Transverse colon (tissue), 4 donors: Measurements from ENCODE around the gene SENP5. TPM values are rescaled to one million over a fixed set of nuclear protein-coding genes. Genes with fewer than 3 reads are reported as not detected.

Experiments used
- DNase-seq: peaks from one replicate; pipeline ENCODE4 v3.0.0-alpha.2; 2019
- H3K27ac ChIP-seq, 4 donors: fragments of 200-600 bp; sonication (generic); 2 replicates each; pipeline ENCODE4 v1.5.1; 2016 to 2018; ENCODE audit warnings: inconsistent platforms in 4 of 4
- H3K27me3 ChIP-seq: fragments of 200-600 bp; sonication (generic); 2 replicates; pipeline ENCODE4 v1.5.1; 2017; ENCODE audit warnings: inconsistent platforms
- H3K36me3 ChIP-seq, 4 donors: fragments of 200-600 bp; sonication (generic); 2 replicates each; pipeline ENCODE4 v1.5.1; 2017 to 2019; ENCODE audit warnings: inconsistent platforms in 4 of 4
- H3K4me1 ChIP-seq, 4 donors: fragments of 200-600 bp; sonication (generic); 2 replicates each; pipeline ENCODE4 v1.5.1; 2017 to 2020; ENCODE audit warnings: inconsistent platforms in 4 of 4
- H3K4me3 ChIP-seq, 4 donors: fragments of 200-600 bp; sonication (generic); 1 replicate in 1 of 4; 2 replicates in 3 of 4; pipeline versions ENCODE4 v1.5.1 to v1.6.1; 2017 to 2019; ENCODE audit warnings: inconsistent platforms in 4 of 4
- H3K9me3 ChIP-seq, 2 donors: fragments of 200-600 bp; sonication (generic); 2 replicates each; pipeline ENCODE4 v1.5.1; 2017 to 2019; ENCODE audit warnings: inconsistent platforms in 2 of 2
- EP300 ChIP-seq: sonication (generic); formaldehyde crosslinking; IDR thresholded peaks from one replicate; pipeline ENCODE4 v1.6.1; 2017; ENCODE audit warnings: antibody characterized with exemption, low read depth
- POLR2A ChIP-seq: fragments of 450-650 bp; IDR thresholded peaks from one replicate; pipeline ENCODE4 v1.6.1; 2016; ENCODE audit warnings: antibody characterized with exemption, mild to moderate bottlenecking, moderate library complexity
- POLR2AphosphoS5 ChIP-seq, 3 donors: sonication (generic); formaldehyde crosslinking; IDR thresholded peaks; one replicate each; pipeline ENCODE4 v1.6.1; 2016; ENCODE audit warnings: antibody characterized with exemption in 3 of 3
- WGBS, 2 donors: methylation state at CpG; one replicate each; pipeline ENCODE4 v1.1.5; 2018; ENCODE audit warnings: low coverage in 1 of 2; 5-methylcytosine and 5-hydroxymethylcytosine counted together
- in situ Hi-C, 4 donors: fragments of 200-750 bp; cut with MboI; loops; one replicate each; pipeline versions ENCODE4 v1.15.0 to v1.15.1; 2017; ENCODE audit warnings: low sequenced_read_pairs in 3 of 4, low pct_ligation_motif_present in 1 of 4, low pct_unique_long_range_greater_than_20kb in 1 of 4
- intact Hi-C: fragments of 100-400 bp; cut with DNase I; formaldehyde crosslinking; loops from one replicate; pipeline ENCODE4 v1.15.1; 2023; ENCODE audit warnings: low total_unique reads
- total RNA-seq, 4 donors: library from RNA; depleted of rRNA; stranded (reverse); fragments of >200 nt; gene quantifications; one replicate each; pipeline ENCODE4 v1.1.0, GENCODE V29; 2016
- TF ChIP-seq, protein P1 (sequence below), 5 experiments: fragments of 200-600 bp in 3 of 5; fragments of 450-650 bp in 2 of 5; sonication (generic) in 3 of 5; IDR thresholded peaks; 1 replicate in 2 of 5; 2 replicates in 3 of 5; pipeline ENCODE4 v1.5.1; 2016 to 2017; ENCODE audit warnings: antibody characterized with exemption in 5 of 5, inconsistent platforms in 3 of 5, mild to moderate bottlenecking in 2 of 5, moderate library complexity in 1 of 5

The SENP5 gene
- total RNA-seq, 4 donors from 2014 or later: 33.3 to 52.1 (median 48.0) TPM

DNA sequence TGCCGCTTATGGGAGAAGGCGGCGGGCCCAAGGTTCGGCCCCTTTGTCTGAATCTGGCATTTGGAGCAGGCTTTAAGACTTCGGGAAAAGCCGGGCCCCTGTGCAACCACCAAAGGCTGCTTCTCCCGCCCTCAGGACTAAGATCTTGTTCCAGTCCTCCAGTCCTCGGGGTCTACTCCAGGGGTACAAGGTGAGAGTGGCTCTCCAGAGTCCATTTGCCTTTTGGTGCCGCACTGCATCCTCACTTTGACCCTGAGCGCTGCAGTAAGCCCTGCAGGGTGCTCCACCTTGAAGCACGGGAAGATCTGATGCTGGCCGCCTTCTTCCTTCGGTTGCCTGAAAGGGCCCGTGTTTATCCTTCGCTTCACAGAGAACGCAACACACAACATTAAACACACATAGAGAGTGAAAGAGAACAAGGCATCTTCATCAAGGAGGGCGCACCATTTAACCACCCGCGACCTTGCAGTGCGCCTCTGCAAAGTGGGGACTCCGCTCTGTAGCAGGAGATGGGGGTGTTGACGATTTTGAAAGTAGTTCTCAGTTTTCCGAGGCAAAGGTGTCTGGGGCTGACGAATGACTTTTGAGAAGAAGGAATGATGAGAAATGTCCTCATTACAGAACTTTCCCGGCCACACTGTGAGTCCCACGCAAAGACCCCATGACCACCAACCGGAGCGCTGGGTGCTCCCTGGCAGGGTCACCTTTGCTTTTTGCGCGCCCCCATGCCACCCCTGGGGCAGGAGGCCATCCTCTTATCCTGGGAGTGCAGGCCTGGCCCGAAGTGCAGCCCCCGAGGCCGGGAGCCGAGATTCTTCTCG is 99.9 kb downstream of the SENP5 start:
- 70 to 74% methylated on average over 3 to 35 of the region's 35 CpGs for WGBS, 2 donors
- peak overlapping the region; percentile 72 to 96 (median 81) for H3K4me3 ChIP-seq
- intact Hi-C loops: loop anchor here (2.0 kb wide), 1 partner anchor 123 kb away; no protein-coding TSS in a partner anchor
- DNase-seq: no peak
- no peaks in the 10 kb centered on the region for H3K9me3 ChIP-seq
- TF ChIP-seq POLR2AphosphoS5 (IDR thresholded peaks at IDR 0.05): no peak
- TF ChIP-seq POLR2A: no peak
- TF ChIP-seq EP300: no peak
- H3K27ac ChIP-seq: peak overlapping the region; percentile 84 to 93 (median 89)
- H3K4me1 ChIP-seq: peaks cover 7 to 59% (median 25%) of the 10 kb centered on the region in 4 donors
- no peaks in the 10 kb centered on the region for H3K36me3 ChIP-seq
- in situ Hi-C loops: loop anchor here in 2 of 4 donors (25.0 kb wide), 2 partner anchors 130 to 355 kb away; no protein-coding TSS in a partner anchor
- no peaks in the 10 kb centered on the region for H3K27me3 ChIP-seq

DNA sequence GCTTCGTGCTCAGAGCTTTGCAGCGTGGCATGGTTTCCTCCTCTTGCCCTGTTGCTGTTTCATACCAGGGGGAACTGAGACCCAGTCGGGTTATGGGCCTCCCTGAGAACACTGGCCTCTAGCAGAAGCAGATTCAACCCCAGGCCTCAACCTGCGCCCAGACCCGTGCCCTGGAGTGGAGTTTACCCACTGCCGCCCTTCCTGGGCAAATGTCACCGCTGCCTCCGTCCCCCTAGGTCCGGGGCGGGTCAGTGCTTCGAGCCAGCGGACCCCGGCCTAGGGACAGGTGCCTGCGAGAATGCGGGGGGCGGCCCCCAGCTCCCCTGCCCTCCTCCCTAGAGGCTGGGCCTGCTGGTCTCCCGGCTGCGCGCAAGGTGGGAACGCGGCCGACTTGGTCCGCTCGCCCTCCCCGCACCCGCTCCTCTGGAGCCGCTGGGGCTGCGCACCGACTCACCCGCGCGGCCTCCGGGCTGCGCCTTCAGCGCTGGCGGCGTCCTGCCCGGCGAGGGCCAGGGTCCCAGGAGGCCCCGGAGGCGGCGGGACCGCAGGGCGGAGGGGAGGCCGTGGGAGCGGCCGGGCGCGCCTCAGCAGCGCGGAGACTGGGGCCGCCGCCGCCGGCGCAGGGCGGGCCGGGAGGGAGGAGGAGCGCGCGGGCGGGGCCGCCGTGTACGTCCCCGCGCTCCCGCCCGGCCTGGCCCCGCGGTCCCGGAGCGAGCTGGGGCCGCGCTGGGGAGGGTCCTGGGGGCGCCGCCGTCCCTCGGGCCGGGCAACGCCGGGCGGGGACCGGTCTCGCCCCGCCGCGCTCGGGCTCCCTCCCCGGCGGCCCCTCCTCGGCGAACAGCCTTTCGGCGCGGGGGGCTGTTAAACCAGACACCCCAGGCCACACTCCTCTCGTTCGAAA is 100.8 kb downstream of the SENP5 start, which contains the start of gene PIGZ:
TSS of gene PIGZ (minus strand) at position 601 of the 901 bp plus-strand sequence. CDS start 16,802 bp downstream, outside the sequence.
- Histone ChIP-seq H3K9me3 (no peaks in the 10 kb centered on the region), H3K36me3 (no peaks in the 10 kb centered on the region), H3K4me3 (peak within 1 kb of the TSS; percentile 72 to 96 (median 81)), H3K27me3 (no peaks in the 10 kb centered on the region), H3K27ac (peak within 1 kb of the TSS; percentile 84 to 93 (median 89)), H3K4me1 (peaks cover 7 to 51% (median 21%) of the 10 kb centered on the region in 4 donors)
- in situ Hi-C loops: loop anchor here in 2 of 4 donors (25.0 kb wide), 2 partner anchors 131 to 356 kb away; no protein-coding TSS in a partner anchor
- intact Hi-C loops: loop anchor here (2.0 kb wide), 1 partner anchor 124 kb away; no protein-coding TSS in a partner anchor
- TF ChIP-seq POLR2AphosphoS5 (IDR thresholded peaks at IDR 0.05) (peak in 1 of 3 donors; percentile 28), EP300 (no peak)
- 4% methylated on average over 52 of the region's 98 CpGs; no CpG with 5 or more reads in 1 of the 2 donors for WGBS, 2 donors
- peak; percentile 64 for DNase-seq

DNA sequence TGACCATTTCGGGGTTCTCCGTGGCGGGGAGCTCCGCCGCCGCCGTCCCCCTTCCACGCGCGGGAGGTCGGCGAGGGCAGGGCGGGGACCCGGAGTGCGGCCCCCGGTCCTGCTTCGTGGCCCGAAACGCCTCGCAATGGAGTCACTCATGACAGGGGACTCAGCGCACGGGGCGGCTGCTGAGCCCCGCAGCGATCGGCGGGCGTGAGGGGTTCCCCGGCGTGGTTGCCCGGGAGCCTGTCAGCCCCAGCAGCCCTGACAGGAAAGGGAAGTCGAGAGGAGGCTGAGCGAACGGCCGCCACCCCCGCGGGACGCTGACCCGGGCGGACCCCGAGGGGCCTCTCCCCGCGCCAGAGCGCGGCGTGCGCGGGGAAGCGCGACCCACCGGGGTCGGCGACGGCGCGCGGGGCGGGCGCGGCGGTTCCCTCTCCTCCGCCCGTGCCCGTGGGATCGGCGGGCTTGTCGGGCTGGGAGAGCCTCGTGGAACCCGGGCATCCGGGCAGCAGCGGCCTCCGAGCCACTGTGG is 101.5 kb downstream of the SENP5 start:
- Histone ChIP-seq H3K9me3 (no peaks in the 10 kb centered on the region), H3K27ac (peak overlapping the region; percentile 84 to 93 (median 89)), H3K36me3 (no peaks in the 10 kb centered on the region), H3K4me1 (peaks cover 7 to 46% (median 19%) of the 10 kb centered on the region in 4 donors), H3K27me3 (no peaks in the 10 kb centered on the region), H3K4me3 (peak overlapping the region; percentile 72 to 94 (median 81))
- peak; percentile 43 for DNase-seq
- in situ Hi-C loops (loop anchor here in 2 of 4 donors (25.0 kb wide), 2 partner anchors 132 to 357 kb away; no protein-coding TSS in a partner anchor), intact Hi-C loops (loop anchor here (2.0 kb wide), 1 partner anchor 124 kb away; no protein-coding TSS in a partner anchor)
- WGBS, 2 donors: 1% methylated on average over 60 of the region's 72 CpGs; no CpG with 5 or more reads in 1 of the 2 donors
- TF ChIP-seq EP300: no peak
- TF ChIP-seq POLR2AphosphoS5 (IDR thresholded peaks at IDR 0.05): no peak
- no peak for TF ChIP-seq POLR2A
- TF ChIP-seq, protein P1, sequence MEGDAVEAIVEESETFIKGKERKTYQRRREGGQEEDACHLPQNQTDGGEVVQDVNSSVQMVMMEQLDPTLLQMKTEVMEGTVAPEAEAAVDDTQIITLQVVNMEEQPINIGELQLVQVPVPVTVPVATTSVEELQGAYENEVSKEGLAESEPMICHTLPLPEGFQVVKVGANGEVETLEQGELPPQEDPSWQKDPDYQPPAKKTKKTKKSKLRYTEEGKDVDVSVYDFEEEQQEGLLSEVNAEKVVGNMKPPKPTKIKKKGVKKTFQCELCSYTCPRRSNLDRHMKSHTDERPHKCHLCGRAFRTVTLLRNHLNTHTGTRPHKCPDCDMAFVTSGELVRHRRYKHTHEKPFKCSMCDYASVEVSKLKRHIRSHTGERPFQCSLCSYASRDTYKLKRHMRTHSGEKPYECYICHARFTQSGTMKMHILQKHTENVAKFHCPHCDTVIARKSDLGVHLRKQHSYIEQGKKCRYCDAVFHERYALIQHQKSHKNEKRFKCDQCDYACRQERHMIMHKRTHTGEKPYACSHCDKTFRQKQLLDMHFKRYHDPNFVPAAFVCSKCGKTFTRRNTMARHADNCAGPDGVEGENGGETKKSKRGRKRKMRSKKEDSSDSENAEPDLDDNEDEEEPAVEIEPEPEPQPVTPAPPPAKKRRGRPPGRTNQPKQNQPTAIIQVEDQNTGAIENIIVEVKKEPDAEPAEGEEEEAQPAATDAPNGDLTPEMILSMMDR (IDR thresholded peaks at IDR 0.05): no peak

DNA sequence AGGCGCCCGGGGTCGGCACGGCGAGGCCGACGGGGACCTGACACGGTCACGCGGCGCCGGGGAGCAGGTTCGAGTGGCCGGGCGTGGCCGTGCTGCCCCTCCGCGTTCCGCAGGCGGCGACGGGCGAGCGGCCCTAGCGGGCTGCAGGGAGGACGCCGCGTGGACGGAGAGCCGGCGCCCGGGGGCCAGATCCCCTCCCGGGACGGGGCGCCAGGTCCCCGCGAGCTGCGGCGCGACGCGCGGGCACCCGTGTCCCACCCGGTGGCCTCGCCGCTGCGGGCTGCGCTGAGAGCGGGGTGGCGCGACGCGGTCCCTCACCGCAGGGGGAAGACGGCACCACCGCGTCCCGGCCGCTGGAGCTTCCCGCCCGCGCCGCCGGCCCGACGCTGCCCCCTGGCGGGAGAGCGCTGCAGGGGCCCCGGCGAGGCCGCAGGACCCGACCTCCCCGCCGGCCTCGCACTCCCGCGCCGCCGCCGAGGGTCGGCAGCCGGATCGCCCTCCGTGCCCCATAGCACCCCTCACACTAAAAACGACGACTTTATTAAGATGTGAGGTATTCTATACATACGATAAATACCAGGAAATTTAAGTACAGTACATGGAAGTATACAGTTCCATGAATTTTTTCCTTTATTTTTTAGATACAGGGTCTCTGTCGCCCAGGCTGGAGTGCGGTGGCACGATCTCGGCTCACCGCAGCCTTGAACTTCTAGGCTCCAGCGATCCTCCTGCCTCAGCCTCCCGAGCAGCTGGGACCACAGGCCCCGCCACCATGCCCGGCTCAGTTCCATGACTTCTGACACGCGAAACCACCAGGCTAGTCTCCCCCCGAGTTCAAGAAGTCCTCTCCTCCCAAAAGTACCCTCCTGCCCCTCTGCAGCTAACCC is 102.2 kb downstream of the SENP5 start:
- no peaks in the 10 kb centered on the region for H3K27me3 ChIP-seq
- no peaks in the 10 kb centered on the region for H3K36me3 ChIP-seq
- peak; percentile 70 for DNase-seq
- in situ Hi-C loops (loop anchor here in 2 of 4 donors (10.0 to 25.0 kb wide), 3 partner anchors 133 to 358 kb away; no protein-coding TSS in a partner anchor), intact Hi-C loops (loop anchor here (2.0 kb wide), 1 partner anchor 125 kb away; no protein-coding TSS in a partner anchor)
- peak overlapping the region; percentile 84 to 93 (median 89) for H3K27ac ChIP-seq
- 19% methylated on average over 41 of the region's 100 CpGs; no CpG with 5 or more reads in 1 of the 2 donors for WGBS, 2 donors
- H3K9me3 ChIP-seq: no peaks in the 10 kb centered on the region
- H3K4me3 ChIP-seq: peak overlapping the region; percentile 72 to 94 (median 81)
- TF ChIP-seq POLR2AphosphoS5 (IDR thresholded peaks at IDR 0.05): peak in 1 of 3 donors; percentile 28
- TF ChIP-seq EP300: no peak
- TF ChIP-seq, protein P1 (IDR thresholded peaks at IDR 0.05): peak; percentile 32 to 89 (median 81)
- no peak for TF ChIP-seq POLR2A
- peaks cover 7 to 38% (median 19%) of the 10 kb centered on the region in 4 donors for H3K4me1 ChIP-seq
